Dermis microvascular lymphatic vessel endothelial cell (primary cell): Measurements from ENCODE around the gene CTNND2. TPM values are rescaled to one million over a fixed set of nuclear protein-coding genes. Genes with fewer than 3 reads are reported as not detected.

ENCODE experiments used
- DNase-seq, 2 donors: peaks; one replicate each; pipeline versions ENCODE4 v3.0.0 to v3.0.0-alpha.2; 2010; ENCODE audit warnings: low read depth in 2 of 2
- total RNA-seq: library from RNA; depleted of rRNA; stranded (reverse); fragments of >200 nt; gene quantifications from 2 replicates; pipeline ENCODE4 v1.2.1, GENCODE V29; 2014

Gene CTNND2
- total RNA-seq, 1 donor from 2014 or later = not detected

DNA sequence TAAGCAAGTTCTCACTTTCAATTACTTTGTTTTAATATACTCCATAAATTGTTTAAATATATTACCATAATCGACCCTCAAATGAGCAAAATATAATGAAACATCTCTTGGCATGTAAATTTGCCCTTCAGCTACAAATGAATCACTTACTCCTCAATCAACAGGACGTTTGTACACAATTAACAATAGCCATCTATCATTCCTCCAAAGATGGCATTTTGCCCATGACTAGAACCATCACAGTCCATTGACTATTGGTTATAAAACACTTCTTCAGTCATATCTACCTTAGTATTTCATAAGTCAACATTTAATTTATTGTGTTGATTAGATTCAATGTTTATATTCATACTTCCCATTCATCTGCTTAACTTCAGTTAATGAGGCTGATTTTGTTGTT lies 127.2 kb downstream of the CTNND2 start:
- no peak for DNase-seq

DNA sequence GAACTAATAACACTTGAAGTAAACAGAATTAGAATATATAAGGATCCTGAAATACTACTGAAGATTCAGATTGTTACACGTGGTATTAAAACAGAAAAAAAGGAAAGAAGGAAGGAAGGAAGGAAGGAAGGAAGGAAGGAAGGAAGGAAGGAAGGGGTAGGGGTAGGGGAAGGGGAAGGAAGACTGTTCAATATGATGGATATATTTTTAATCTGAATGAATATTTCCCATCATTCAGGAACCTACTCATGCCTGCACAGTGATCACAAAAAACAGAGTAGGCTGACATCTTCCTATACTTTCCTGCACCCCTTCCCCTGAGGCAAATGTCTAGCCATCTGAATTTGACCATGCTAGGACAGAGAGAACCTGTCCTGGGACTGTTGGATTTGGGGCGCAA lies 133.9 kb downstream of the CTNND2 start:
- no peak for DNase-seq

DNA sequence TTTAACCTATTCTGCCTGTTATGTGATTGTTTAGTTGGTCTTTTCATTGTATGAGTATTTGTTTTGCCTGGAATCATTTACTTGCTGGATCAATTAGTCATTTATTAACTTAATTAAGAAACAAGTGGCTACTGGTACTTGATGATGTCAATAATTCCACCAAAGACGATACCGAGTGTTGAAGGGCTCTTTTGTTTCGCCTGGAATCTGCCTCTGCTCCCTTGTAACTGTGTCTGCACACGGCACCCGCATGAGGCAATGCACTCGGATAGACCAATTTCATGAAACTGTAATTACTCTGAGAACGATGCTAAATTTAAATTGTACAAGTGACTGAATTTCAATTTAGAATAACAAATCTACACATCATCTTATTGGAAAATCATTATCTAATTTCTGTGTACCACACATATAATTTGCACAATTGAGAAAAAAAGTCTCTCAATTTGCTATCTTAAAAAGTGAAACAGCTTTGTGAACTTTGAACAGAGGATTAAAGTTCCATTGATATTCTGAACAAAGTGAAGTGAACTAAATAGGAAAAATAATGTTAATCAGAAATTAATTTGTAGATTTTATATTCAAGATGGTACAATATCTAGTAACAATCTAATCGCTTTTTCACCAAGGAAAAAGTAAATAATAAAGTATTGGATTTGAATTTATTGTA lies 143.2 kb downstream of the CTNND2 start:
- DNase-seq = no peak

DNA sequence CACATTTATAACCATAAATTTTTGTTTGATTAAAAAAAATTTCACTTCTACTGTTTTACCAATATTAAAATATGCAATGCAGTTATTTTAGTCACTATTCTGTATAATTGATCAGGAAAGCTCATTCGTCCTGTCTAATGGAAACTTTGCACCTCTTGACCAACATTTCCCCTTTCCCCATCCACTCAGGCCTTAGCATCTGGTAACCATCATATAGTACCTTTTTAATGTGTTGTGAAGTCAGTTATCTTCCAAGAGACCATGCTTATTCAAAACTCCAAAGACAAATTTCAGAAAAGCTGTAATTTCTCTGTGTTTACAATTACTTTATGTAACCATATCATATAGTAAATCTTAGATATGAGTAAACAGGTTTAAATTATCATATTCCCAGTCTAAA lies 145.9 kb downstream of the CTNND2 start:
- no peak for DNase-seq

DNA sequence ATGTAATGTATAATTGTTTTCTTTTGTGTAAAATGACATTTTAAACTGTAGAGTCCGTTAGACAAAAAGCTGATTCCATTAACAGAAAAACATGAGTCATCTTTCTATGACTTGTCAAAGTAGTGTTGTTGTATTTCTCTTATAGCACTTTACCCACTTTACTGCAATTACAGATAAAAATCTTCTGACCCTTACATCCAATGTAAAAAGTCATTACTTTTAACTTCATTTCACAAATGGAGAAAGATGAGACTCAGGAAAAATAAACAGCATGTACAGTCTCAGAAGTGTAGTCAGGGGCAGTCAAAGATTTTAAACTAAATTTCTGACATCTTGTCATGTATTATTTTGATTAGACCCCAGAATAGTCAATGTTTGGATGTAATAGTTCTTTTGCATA lies 146.6 kb downstream of the CTNND2 start:
- DNase-seq = no peak

DNA sequence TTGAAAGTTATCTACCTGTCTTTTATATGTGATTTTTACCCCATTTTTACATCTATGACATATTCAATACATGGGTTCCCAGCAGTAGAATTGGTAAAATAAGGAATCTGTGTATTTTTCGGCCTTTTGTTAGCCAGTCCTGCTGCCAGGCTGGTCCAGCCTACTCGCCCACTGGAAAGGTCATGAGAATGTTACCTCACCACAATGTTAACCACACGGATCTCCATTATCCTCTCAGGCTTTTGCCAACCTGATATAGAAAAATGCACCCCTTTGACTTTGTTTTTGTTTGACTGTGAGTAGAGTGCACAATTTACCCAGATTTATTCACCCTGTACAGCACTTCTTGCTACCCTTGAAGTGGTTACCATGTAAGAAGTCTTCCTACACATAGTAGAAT lies 167.2 kb downstream of the CTNND2 start:
- DNase-seq = no peak

DNA sequence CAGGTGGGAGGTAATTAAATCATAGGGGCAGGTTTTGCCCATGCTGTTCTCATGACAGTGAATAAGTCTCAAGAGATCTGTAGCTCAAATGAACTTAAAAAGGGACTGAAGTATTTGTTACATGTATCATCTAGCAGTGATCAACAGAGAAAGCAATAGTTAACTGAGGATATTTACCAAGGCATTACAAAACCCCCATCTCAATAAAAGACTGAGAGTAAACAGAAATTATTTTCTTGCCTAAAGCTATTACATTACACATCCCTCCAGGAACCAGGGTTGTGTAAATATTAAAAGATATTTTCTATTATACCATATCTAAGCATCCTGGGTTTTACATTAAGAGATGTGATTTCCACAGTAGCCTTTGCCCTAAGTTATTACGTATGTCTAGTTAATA lies 169.9 kb downstream of the CTNND2 start:
- DNase-seq = no peak

- DNase-seq = no peak
Observed at GRCh38 chr5:11733840-11734192, 170.4 kb downstream of the CTNND2 start.

DNA sequence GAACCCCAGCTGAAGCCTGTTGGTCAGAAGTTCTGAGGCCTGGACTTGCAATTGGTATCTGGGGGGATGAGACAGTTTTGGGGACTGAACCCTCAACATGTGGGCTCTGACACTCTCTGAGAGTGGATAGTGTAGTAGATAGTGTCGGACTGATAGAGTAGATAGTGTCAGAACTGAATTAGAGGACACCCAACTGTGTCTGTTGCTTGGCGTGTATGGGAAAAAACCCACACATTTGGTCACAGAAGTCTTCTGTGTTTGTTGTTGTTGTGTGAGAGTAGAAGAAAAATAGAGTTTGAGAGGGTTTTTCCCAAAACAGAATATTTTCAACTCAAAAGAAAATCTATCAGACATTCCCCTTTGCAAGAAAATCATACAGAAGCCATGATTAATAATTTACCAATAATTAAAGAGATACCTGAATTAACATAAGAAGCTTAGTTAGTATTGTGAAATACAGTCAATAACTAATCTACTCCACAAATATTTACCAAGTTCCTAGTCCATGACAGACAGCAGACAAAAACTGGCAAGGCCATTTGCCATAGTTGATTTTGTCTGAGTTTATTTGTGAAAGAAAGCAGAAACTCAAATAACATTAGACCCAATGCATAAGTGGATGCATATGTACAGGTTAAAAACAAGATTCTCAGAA lies 170.9 kb downstream of the CTNND2 start:
- no peak for DNase-seq

GRCh38 chr5:11724940-11725339 lies 179.3 kb downstream of the CTNND2 start:
- DNase-seq = no peak

DNA sequence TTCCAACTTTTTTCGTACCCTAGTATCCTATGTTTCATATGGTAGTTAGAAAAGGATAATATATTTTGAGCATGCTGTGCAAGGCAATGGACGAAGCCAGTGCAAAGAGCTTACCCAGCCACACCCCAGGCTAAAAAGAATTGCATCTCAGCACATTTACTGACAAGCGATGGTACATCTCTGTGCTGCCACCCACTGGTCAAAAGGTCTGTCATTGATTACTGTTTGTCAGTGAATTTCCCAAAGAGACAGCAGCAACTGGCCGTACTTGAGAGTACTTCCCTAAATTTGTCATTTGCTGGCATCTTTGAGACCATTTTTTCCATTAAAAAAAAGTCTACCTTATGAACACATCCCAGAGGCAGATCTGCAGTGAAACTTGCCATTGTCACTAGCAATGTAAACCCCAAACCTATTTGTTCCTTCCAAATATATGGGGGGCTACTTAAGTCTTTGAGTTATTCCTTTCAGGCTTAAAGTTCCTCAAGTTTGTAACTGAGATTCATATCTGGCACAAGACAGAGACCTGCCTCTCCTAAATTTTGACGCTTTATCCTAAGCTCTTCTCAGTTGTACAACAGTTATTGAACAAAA lies 184.3 kb downstream of the CTNND2 start:
- peak in 1 of 2 donors; percentile 1 for DNase-seq

- DNase-seq = no peak
Observed at GRCh38 chr5:11715461-11716196, 188.6 kb downstream of the CTNND2 start.

DNA sequence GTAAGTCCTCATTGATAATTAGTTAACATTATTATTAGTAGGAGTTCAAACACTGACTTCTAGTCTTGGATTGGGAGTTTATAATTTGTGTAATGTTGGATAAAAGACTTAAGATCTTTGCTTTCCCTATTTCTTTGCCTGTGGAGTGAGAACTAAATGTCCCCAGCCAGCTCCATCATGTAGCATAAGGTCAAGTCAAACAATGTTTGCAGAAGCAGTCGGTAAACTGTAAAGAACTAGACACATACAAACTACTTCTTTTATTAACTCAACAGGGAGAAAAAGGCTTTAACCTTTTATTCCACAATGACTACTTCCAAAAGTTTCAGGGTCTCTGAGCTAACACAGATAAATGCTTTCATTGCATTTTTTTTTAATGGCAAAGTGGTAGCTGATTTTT lies 192.3 kb downstream of the CTNND2 start:
- DNase-seq = no peak

- DNase-seq = no peak
Observed at GRCh38 chr5:11709021-11709420, 195.2 kb downstream of the CTNND2 start.

- no peak for DNase-seq
Observed at GRCh38 chr5:11704916-11705315, 199.3 kb downstream of the CTNND2 start.

GRCh38 chr5:11700391-11700790 lies 203.9 kb downstream of the CTNND2 start:
- no peak for DNase-seq

DNA sequence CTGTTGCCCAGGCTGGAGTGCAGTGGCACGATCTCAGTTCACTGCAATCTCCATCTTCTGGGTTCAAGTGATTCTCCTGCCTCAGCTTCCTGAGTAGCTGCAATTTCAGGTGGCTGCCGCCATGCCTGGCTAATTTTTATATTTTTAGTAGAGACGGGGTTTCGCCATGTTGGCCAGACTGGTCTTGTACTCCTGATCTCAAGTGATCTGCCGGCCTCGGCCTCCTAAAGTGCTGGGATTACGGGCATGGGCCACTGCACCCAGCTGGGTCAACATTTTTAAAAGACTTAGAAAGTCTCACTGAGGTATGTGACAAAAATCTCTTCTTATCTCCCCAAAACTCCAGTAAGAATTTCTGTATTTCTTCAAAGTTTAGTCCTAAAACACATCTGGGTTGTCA lies 211.6 kb downstream of the CTNND2 start:
- no peak for DNase-seq

GRCh38 chr5:11687498-11687897 lies 216.7 kb downstream of the CTNND2 start:
- no peak for DNase-seq

DNA sequence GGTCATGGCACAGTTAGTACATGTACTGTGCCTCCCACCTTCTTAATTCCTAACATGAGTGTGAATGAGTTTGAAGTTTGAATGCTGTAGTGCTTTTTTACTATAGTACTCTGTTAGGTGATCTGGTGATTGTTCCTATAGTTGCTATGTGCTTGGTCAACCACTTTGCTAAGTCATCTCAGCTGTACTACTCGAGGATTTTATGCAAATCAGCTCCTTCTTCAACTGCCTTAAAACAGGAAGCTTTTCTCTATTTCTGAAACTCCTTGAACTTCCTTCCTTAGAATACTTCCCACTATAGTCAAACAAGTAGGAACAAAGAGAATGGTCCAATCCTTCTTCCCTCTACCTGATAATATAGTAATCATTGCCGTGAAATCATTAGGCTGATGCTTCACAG lies 219.6 kb downstream of the CTNND2 start:
- no peak for DNase-seq

DNA sequence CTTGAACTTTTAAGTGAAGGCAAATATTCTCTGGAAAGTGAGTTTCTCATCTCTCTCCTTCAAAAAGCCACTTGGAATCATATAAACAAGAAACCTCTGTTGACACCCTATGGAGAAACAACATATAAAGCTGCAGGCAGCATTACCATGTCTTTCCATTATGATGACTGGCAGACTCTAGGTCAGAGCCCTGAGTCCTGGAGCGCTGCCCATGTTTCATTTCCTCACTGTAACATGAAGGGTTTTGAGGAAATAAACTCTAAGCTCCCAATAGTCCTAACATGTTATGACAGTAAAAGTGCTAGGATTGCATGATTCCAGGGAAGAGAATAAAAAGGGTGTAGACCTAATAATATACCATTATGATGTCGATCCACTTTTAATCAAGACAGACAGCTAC lies 220.6 kb downstream of the CTNND2 start:
- no peak for DNase-seq

DNA sequence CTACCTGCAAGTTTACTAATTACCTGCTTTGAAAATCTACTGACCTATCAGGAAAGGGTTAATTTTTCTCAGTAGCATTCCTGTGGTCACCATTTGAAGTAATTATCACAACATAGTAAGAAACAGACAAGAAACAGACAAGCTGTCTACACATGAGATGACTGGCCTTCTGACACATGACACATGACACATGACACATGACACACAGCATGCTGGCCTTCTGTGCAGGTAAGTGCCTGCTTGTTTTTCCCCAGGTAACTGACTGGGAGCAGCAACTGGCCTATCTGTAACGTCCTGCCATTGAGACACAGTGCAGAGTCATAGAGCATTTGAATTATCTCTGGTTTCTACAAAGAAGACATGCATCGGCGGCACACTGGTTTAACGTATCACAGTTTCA lies 222.4 kb downstream of the CTNND2 start:
- no peak for DNase-seq

DNA sequence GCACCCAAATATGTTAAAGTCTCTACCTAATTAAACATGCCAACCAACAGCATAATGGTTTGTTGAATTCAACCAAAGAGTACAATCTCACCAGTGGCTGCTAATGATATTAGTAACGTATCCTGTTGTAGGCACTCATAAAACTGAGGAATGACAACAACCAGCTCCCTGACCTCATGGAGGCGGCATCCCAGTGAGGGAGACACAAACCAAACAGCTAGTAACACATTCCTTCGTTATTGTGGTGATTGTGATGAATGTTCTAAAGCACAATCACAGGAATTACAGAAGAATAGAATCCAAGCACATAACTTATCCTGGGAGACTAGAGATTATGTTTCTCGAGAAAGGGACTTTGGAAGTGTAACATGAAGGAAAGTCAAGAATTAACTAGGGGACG lies 224.6 kb downstream of the CTNND2 start:
- DNase-seq = no peak

GRCh38 chr5:11675184-11675583 lies 229.1 kb downstream of the CTNND2 start:
- no peak for DNase-seq
